Upper lobe of right lung (tissue), 1 donor: ENCODE data around the gene LONRF2. TPM values are rescaled to one million over a fixed set of nuclear protein-coding genes. Genes with fewer than 3 reads are reported as not detected.
"Not testable (repeated sequence)": the region's sequence is repeated elsewhere in the genome, so short reads cannot be mapped to it uniquely, and the experiment has no call there.

Experiments used
- ATAC-seq: fragments of 200-7000 bp; cut with Tn5 transposase; one replicate; pipeline ENCODE4 v1.9.1; 2020; ENCODE audit warnings: mild to moderate bottlenecking, moderate library complexity
- DNase-seq: peaks from one replicate; pipeline ENCODE4 v3.0.0-alpha.2; 2020
- H3K27ac ChIP-seq: fragments of 200-600 bp; one replicate; pipeline ENCODE4 v1.8.0; 2022
- H3K27me3 ChIP-seq: fragments of 200-600 bp; one replicate; pipeline ENCODE4 v1.8.0; 2022; ENCODE audit warnings: mild to moderate bottlenecking
- H3K36me3 ChIP-seq: fragments of 200-600 bp; one replicate; pipeline ENCODE4 v1.8.0; 2022
- H3K4me1 ChIP-seq: fragments of 200-600 bp; one replicate; pipeline ENCODE4 v1.8.0; 2022
- H3K4me3 ChIP-seq: fragments of 200-600 bp; one replicate; pipeline ENCODE4 v1.8.0; 2022; ENCODE audit warnings: mild to moderate bottlenecking
- H3K9me3 ChIP-seq: fragments of 200-600 bp; one replicate; pipeline ENCODE4 v1.8.0; 2022
- intact Hi-C: fragments of 100-400 bp; cut with DNase I; formaldehyde crosslinking; loops from one replicate; pipeline ENCODE4 v1.11.0; 2022
- total RNA-seq: library from RNA; stranded (reverse); fragmentation: NEBNext Ultra II Directional; extraction: Animal tissue kit (Norgen Biotek cat#: 25700); gene quantifications from one replicate; pipeline ENCODE4 v1.2.1, GENCODE V29; 2021
- TF ChIP-seq, protein P1 (sequence below): fragments of 200-600 bp; IDR thresholded peaks from one replicate; pipeline ENCODE4 v1.8.0; 2022; ENCODE audit warnings: antibody characterized with exemption
- donor health status: DM: no; HTN: yes; CAD: no; lungs with severe emphysema.

LONRF2 gene
- total RNA-seq, 1 donor from 2014 or later: 4.2 TPM

DNA sequence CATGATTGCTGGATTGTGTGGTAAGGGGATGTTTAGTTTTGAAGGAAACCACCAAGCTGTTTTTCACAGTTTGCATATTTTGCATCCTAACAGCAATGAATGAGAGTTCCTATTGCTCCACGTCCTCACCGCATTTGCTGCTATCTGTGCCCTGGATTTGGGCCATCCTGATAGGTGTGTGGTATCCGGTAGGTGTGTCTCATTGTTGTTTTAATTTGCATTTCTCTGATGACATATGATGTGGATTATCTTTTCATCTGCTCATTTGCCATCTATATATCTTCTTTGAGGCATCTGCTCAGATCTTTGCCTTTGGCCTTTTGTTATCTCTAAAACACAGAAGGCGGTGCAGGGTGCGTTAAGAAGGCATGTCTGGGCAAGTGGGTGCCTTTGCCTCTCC, 73.3 kb downstream of the LONRF2 start:
- Histone ChIP-seq H3K36me3 (no peaks in the 10 kb centered on the region), H3K27ac (no peak overlapping the region), H3K4me3 (no peak overlapping the region), H3K27me3 (no peaks in the 10 kb centered on the region), H3K9me3 (no peaks in the 10 kb centered on the region), H3K4me1 (no peaks in the 10 kb centered on the region)
- no peak for DNase-seq
- no peak for ATAC-seq
- TF ChIP-seq, protein P1, sequence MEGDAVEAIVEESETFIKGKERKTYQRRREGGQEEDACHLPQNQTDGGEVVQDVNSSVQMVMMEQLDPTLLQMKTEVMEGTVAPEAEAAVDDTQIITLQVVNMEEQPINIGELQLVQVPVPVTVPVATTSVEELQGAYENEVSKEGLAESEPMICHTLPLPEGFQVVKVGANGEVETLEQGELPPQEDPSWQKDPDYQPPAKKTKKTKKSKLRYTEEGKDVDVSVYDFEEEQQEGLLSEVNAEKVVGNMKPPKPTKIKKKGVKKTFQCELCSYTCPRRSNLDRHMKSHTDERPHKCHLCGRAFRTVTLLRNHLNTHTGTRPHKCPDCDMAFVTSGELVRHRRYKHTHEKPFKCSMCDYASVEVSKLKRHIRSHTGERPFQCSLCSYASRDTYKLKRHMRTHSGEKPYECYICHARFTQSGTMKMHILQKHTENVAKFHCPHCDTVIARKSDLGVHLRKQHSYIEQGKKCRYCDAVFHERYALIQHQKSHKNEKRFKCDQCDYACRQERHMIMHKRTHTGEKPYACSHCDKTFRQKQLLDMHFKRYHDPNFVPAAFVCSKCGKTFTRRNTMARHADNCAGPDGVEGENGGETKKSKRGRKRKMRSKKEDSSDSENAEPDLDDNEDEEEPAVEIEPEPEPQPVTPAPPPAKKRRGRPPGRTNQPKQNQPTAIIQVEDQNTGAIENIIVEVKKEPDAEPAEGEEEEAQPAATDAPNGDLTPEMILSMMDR: no peak
- intact Hi-C loops: no loop called here

DNA sequence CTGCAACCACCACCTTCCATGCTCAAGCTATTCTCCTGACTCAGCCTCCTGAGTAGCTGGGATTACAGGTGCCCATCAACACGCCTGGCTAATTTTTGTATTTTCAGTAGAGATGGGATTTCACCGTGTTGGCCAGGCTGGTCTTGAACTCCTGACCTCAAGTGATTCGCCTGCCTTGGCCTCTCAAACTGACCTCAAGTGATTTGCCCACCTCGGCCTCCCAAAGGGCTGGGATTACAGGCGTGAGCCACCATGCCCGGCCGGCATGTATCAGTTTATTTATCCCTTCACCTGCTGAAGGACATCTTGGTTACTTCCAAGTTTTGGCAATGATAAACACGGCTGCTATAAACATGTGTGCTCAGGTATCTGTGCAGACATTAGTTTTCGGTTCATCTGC, 73.7 kb downstream of the LONRF2 start:
- H3K27me3 ChIP-seq, ATAC-seq, H3K27ac ChIP-seq, H3K4me1 ChIP-seq, H3K36me3 ChIP-seq, H3K9me3 ChIP-seq, H3K4me3 ChIP-seq, DNase-seq, intact Hi-C loops: not testable (repeated sequence)

DNA sequence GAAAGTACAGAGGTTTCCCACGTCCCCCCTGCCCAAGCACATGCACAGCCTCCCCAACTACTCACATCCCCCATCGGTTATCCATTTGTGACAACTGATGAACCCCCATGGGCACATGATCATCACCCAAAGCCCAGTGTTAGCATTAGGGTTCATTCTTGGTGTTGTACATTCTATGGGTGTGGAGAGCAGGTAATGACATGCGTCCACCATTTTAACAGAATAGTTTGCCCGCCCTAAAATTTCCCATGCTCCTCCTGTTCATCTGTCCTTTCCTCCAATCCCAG, 74.3 kb downstream of the LONRF2 start:
- intact Hi-C loops: no loop called here
- Histone ChIP-seq H3K4me3 (no peak overlapping the region), H3K9me3 (no peaks in the 10 kb centered on the region), H3K27ac (no peak overlapping the region), H3K36me3 (no peaks in the 10 kb centered on the region), H3K4me1 (peaks cover 1% of the 10 kb centered on the region), H3K27me3 (no peaks in the 10 kb centered on the region)
- DNase-seq (no peak), ATAC-seq (no peak)
- TF ChIP-seq, protein P1: no peak

DNA sequence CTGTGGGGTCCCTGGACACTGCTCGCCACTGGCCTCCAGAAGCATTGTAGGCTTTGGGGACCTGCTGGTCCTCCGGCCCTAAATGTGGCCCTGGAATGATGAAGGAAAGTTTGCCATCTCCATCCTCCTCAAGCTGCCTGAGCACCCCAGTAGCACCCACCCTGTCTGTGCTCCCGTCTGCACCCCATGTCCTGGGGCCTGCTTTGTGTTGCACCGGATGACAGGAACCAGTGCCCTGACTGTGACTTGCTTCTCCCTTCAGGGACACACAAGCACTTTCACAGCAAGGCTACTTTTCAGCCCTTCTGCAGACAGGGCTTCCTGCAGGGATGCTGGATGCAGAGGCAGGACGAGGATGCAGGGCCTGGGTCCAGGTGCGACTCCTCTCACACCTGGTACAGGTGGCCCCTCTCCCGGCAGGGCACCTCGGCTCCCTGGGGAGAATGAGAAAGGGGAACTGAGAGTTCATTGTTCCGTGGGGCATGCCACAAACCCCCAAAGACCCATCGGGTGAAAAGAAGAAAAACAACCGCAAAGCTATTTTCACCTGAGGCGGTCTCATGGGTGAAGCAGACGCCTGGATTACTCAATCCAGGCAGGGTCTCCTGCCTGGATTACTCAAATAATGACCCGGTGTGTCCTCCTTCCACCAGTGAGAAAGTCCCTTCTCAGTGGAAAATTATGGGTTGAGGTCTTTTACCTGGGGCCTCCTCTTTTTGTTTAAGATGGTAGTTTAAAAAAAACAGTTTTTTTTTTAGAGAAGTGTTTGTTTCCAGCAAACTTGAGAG, 74.9 kb downstream of the LONRF2 start:
- TF ChIP-seq, protein P1: no peak
- intact Hi-C loops: no loop called here
- ATAC-seq (no peak), DNase-seq (no peak)
- no peak overlapping the region for H3K27ac ChIP-seq
- no peaks in the 10 kb centered on the region for H3K27me3 ChIP-seq
- H3K36me3 ChIP-seq: no peaks in the 10 kb centered on the region
- no peak overlapping the region for H3K4me3 ChIP-seq
- no peaks in the 10 kb centered on the region for H3K9me3 ChIP-seq
- H3K4me1 ChIP-seq: peaks cover 7% of the 10 kb centered on the region

DNA sequence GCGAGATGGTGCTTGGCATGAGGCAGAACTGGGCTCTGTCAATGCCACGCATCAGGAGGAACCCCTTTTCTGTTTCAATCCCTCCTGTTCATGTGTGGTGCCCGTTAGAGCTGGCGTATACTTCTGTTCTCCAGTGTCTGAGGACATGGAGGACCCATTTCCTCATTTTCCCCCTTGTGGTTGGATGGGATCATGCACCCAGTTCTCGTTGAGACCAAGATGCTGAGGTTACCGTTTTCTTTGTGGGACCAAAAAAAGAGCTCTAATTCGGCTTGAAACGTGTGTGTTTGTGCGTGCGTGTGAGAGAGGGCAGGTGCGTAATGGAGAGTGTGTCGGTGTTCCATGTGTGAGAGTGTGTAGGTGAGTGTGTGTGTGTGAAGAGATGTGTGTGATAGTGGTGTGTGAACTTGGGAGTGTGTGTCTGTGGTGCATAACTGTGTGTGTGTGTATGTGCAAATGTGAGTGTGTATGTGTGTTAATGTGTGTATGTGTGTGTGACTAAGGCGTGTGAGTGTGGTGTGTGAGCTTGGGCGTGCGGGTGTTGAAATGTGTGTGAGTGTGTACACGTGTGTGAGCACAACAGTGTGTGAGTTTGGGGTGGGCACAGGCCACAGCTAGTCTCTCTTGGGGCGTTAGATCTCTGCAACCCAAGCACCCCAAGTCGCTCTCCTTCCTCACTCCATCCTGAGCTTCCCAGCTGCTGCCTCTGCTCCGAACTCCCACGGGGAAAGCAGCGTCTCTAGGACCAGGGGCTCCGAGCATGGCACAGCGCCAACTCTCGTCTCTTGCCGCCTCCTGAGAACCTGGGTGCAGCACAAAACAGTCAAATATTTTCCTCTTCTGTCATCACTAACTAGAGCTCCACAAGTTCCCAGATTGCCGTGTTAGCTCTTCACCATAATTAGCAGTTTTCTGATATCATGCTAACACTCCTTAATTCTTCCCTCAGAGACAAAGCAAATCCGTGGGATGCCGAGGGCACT, 75.8 kb downstream of the LONRF2 start:
- DNase-seq (no peak), ATAC-seq (peak; percentile 67)
- intact Hi-C loops: no loop called here

More for the DNA sequence above, 75.8 kb downstream of the LONRF2 start:
- Histone ChIP-seq H3K27ac (no peak overlapping the region), H3K4me1 (peaks cover 11% of the 10 kb centered on the region), H3K9me3 (no peaks in the 10 kb centered on the region), H3K27me3 (no peaks in the 10 kb centered on the region), H3K36me3 (no peaks in the 10 kb centered on the region), H3K4me3 (no peak overlapping the region)
- TF ChIP-seq, protein P1: peak; percentile 48
